Sigmoid colon (tissue), 4 donors: ENCODE results near the gene HEXD.

ENCODE experiments used
- POLR2A ChIP-seq, 2 donors: fragments of 450-650 bp; IDR thresholded peaks; one replicate each; pipeline ENCODE4 v1.6.1; 2016; ENCODE audit warnings: antibody characterized with exemption in 2 of 2, mild to moderate bottlenecking in 2 of 2, moderate library complexity in 2 of 2
- POLR2AphosphoS5 ChIP-seq, 4 donors: sonication (generic); formaldehyde crosslinking; IDR thresholded peaks; one replicate each; pipeline ENCODE4 v1.6.1; 2017; ENCODE audit warnings: antibody characterized with exemption in 4 of 4
- TF ChIP-seq, protein P1 (sequence below), 4 experiments: fragments of 450-650 bp in 3 of 4; fragments of 200-600 bp in 1 of 4; IDR thresholded peaks; one replicate each; pipeline ENCODE4 v1.5.1; 2016 to 2019; ENCODE audit warnings: antibody characterized with exemption in 4 of 4, mild to moderate bottlenecking in 3 of 4, moderate library complexity in 2 of 4

- TF ChIP-seq, protein P1, sequence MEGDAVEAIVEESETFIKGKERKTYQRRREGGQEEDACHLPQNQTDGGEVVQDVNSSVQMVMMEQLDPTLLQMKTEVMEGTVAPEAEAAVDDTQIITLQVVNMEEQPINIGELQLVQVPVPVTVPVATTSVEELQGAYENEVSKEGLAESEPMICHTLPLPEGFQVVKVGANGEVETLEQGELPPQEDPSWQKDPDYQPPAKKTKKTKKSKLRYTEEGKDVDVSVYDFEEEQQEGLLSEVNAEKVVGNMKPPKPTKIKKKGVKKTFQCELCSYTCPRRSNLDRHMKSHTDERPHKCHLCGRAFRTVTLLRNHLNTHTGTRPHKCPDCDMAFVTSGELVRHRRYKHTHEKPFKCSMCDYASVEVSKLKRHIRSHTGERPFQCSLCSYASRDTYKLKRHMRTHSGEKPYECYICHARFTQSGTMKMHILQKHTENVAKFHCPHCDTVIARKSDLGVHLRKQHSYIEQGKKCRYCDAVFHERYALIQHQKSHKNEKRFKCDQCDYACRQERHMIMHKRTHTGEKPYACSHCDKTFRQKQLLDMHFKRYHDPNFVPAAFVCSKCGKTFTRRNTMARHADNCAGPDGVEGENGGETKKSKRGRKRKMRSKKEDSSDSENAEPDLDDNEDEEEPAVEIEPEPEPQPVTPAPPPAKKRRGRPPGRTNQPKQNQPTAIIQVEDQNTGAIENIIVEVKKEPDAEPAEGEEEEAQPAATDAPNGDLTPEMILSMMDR (IDR thresholded peaks at IDR 0.05), result no peak
- no peak for TF ChIP-seq POLR2A (IDR thresholded peaks at IDR 0.05)
- no peak for TF ChIP-seq POLR2AphosphoS5 (IDR thresholded peaks at IDR 0.05)
Observed at GRCh38 chr17:82397449-82398335, 20.5 kb upstream of the HEXD start.
